Measurements from ENCODE around the gene IL17C. TPM values are rescaled to one million over a fixed set of nuclear protein-coding genes. Genes with fewer than 3 reads are reported as not detected.

IL17C gene
- total and polyA plus RNA-seq, 9 of the 15 experiments (the other 6 are each of a cell fraction or from before 2014, with no cell fraction given), result not detected

DNA sequence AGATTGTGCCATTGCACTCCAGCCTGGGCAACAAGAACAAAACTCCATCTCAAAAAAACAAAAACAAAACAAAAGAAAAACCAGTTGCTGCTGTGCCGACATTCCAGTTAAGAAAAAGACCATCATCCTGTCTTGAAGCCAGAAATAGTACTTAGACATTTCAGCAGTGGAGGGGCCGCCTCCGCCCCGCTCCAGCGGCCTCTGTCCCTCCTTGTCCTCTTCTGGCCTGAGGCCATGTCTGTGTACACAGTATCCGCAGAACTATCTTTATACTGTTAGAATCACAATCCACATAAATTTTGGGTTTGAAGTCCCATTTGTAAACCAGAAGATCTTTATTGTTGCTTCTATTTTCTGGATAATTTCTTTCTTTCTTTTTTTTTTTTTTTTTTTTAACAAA is 43.3 kb upstream of the IL17C start:
- Histone ChIP-seq H3K4me1 (replicated peaks in 1 of 2; ENCODE audit: control insufficient read depth in 2 of 2, insufficient read depth in 2 of 2, low read length in 2 of 2) (peaks cover 0 to 11% of the 10 kb centered on the region in 2 experiments; a peak in 1 of 5 replicates), H3K9me1 (ENCODE audit: control insufficient read depth, insufficient read depth, low read length) (no peaks in the 10 kb centered on the region), H3K4me2 (ENCODE audit: insufficient read depth, low read length) (no peak overlapping the region), H3K9ac (ENCODE audit: insufficient read depth in 1 of 2, low read depth in 2 of 2, low read length in 2 of 2) (no peak overlapping the region), H3K4me3 (no peak overlapping the region), H3K9me3 (replicated peaks; ENCODE audit: control insufficient read depth, insufficient read depth, low read depth, low read length) (no peaks in the 10 kb centered on the region), H3K36me3 (ENCODE audit: control insufficient read depth, insufficient read depth, low read length) (peaks cover 74% of the 10 kb centered on the region), H2AFZ (ENCODE audit: low read depth, low read length) (no peak overlapping the region), H3K27me3 (ENCODE audit: control insufficient read depth in 2 of 2, insufficient read depth in 2 of 2, low read length in 2 of 2) (no peaks in the 10 kb centered on the region), H3K79me2 (ENCODE audit: control insufficient read depth, insufficient read depth, low read length) (peaks cover 20% of the 10 kb centered on the region), H4K20me1 (replicated peaks; ENCODE audit: control insufficient read depth, insufficient read depth, low read length) (no peaks in the 10 kb centered on the region), H3K27ac (ENCODE audit: extremely low read depth, low read depth, low read length) (no peak overlapping the region)
- POLR2A ChIA-PET, result interaction anchor here (0.6 to 1.3 kb wide), 3 partner anchors 14 to 59 kb away, joined by 3 to 5 read pairs (median 3); no protein-coding TSS in a partner anchor
- in situ Hi-C loops (cut with MboI), result no loop called here
- no peak for DNase-seq (ENCODE audit: extremely low read depth in 1 of 4, low spot score in 3 of 4)
- CTCF ChIA-PET (ENCODE audit: low intra/inter-chr PET ratio), result no interaction called here
- intact Hi-C loops (cut with micrococcal nuclease), result no loop called here
- FAIRE-seq, result no peak
- BruUV-seq (replicated peaks), result no TSS peak
- TF ChIP-seq, protein P1, sequence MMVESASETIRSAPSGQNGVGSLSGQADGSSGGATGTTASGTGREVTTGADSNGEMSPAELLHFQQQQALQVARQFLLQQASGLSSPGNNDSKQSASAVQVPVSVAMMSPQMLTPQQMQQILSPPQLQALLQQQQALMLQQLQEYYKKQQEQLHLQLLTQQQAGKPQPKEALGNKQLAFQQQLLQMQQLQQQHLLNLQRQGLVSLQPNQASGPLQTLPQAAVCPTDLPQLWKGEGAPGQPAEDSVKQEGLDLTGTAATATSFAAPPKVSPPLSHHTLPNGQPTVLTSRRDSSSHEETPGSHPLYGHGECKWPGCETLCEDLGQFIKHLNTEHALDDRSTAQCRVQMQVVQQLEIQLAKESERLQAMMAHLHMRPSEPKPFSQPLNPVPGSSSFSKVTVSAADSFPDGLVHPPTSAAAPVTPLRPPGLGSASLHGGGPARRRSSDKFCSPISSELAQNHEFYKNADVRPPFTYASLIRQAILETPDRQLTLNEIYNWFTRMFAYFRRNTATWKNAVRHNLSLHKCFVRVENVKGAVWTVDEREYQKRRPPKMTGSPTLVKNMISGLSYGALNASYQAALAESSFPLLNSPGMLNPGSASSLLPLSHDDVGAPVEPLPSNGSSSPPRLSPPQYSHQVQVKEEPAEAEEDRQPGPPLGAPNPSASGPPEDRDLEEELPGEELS (CRISPR knock-in tag; IDR thresholded peaks at IDR 0.05; ENCODE audit: borderline replicate concordance), result no peak
- TF ChIP-seq ZNF79 (CRISPR knock-in tag; IDR thresholded peaks at IDR 0.05; ENCODE audit: low read depth), result no peak
- no peak for TF ChIP-seq TAF9B (IDR thresholded peaks at IDR 0.05; ENCODE audit: partially characterized antibody)
- no peak for TF ChIP-seq ARNT (IDR thresholded peaks at IDR 0.05)
- no peak for TF ChIP-seq ZNF778 (CRISPR knock-in tag; IDR thresholded peaks at IDR 0.05)
- no peak for TF ChIP-seq ZNF589 (CRISPR knock-in tag; IDR thresholded peaks at IDR 0.05; ENCODE audit: low read depth)
- WGBS (ENCODE audit: insufficient coverage, low coverage, missing lambda C conversion rate), result 96% methylated on average over 6 of the region's 6 CpGs
- ATAC-seq, result no peak

Measured in K562 (cell line).